GM18873 (cell line): ENCODE results near the gene TRIO.

Experiments used
- ATAC-seq: cut with Tn5 transposase; IDR thresholded peaks from one replicate; pipeline ENCODE4 v1.9.1; 2021; ENCODE audit warnings: mild to moderate bottlenecking, moderate library complexity, moderate number of reproducible peaks; ENCODE audit not compliant: unreplicated experiment, low FRiP score

Gene TRIO

GRCh38 chr5:14460844-14461398 lies 317.8 kb downstream of the TRIO start:
- no peak for ATAC-seq

- no peak for ATAC-seq
Measured at GRCh38 chr5:14462681-14463080, 319.5 kb downstream of the TRIO start.

GRCh38 chr5:14463629-14464028 lies 320.5 kb downstream of the TRIO start:
- ATAC-seq: no peak

- no peak for ATAC-seq
Measured at GRCh38 chr5:14464096-14464495, 321.0 kb downstream of the TRIO start.

GRCh38 chr5:14464671-14465070 lies 321.5 kb downstream of the TRIO start:
- no peak for ATAC-seq

- ATAC-seq: no peak
Measured at GRCh38 chr5:14465116-14465515, 322.0 kb downstream of the TRIO start.

GRCh38 chr5:14465776-14466175 lies 322.6 kb downstream of the TRIO start:
- no peak for ATAC-seq

GRCh38 chr5:14467251-14467650 lies 324.1 kb downstream of the TRIO start:
- no peak for ATAC-seq

- no peak for ATAC-seq
Measured at GRCh38 chr5:14467886-14468285, 324.7 kb downstream of the TRIO start.

- no peak for ATAC-seq
Measured at GRCh38 chr5:14469551-14470377, 326.6 kb downstream of the TRIO start.

GRCh38 chr5:14471507-14471906 lies 328.4 kb downstream of the TRIO start:
- ATAC-seq: no peak

GRCh38 chr5:14472986-14473567 lies 329.9 kb downstream of the TRIO start:
- no peak for ATAC-seq

GRCh38 chr5:14475045-14475444 lies 331.9 kb downstream of the TRIO start:
- ATAC-seq: no peak

GRCh38 chr5:14476786-14477435 lies 333.8 kb downstream of the TRIO start:
- ATAC-seq: no peak

GRCh38 chr5:14479143-14479696 lies 336.1 kb downstream of the TRIO start:
- ATAC-seq: no peak

GRCh38 chr5:14481349-14481748 lies 338.2 kb downstream of the TRIO start:
- ATAC-seq: no peak

- ATAC-seq: no peak
Measured at GRCh38 chr5:14482085-14482484, 338.9 kb downstream of the TRIO start.

- no peak for ATAC-seq
Measured at GRCh38 chr5:14483504-14484157, 340.5 kb downstream of the TRIO start.

GRCh38 chr5:14486486-14486885 lies 343.3 kb downstream of the TRIO start:
- ATAC-seq: no peak
